Adipocyte (in vitro differentiated cells): ENCODE data around the gene PSMA6.

Source experiments
- DNase-seq: peaks from one replicate; pipeline ENCODE4 v3.0.0-alpha.2; 2015; ENCODE audit warnings: low read depth
- H3K27me3 ChIP-seq: replicated peaks from 2 replicates; pipeline ENCODE4 v1.7.0; 2013; ENCODE audit warnings: mild to moderate bottlenecking, low read length, moderate library complexity; ENCODE audit not compliant: control insufficient read depth, insufficient read depth
- H3K36me3 ChIP-seq: 2 replicates; pipeline ENCODE4 v1.7.0; 2013; ENCODE audit warnings: low read length, mild to moderate bottlenecking, moderate library complexity; ENCODE audit not compliant: control insufficient read depth, insufficient read depth, severe bottlenecking
- H3K4me1 ChIP-seq: 2 replicates; pipeline ENCODE4 v1.7.0; 2013; ENCODE audit warnings: mild to moderate bottlenecking, low read length, moderate library complexity; ENCODE audit not compliant: control insufficient read depth, insufficient read depth
- H3K4me3 ChIP-seq: 2 replicates; pipeline ENCODE4 v1.7.0; 2013; ENCODE audit warnings: mild to moderate bottlenecking, low read length, moderate library complexity
- H3K9ac ChIP-seq: 2 replicates; pipeline ENCODE4 v1.7.0; 2013; ENCODE audit warnings: mild to moderate bottlenecking, low read length, moderate library complexity
- H3K9me3 ChIP-seq: 2 replicates; pipeline ENCODE4 v1.7.0; 2013; ENCODE audit warnings: mild to moderate bottlenecking, low read length, moderate library complexity; ENCODE audit not compliant: control insufficient read depth

Gene PSMA6

GRCh38 chr14:35362911-35363374 is 70.8 kb downstream of the PSMA6 start:
- no peaks in the 10 kb centered on the region for H3K27me3 ChIP-seq
- no peak for DNase-seq
- H3K9me3 ChIP-seq, result no peaks in the 10 kb centered on the region
- H3K36me3 ChIP-seq, result no peaks in the 10 kb centered on the region
- H3K4me3 ChIP-seq, result no peak overlapping the region
- no peak overlapping the region for H3K9ac ChIP-seq
- H3K4me1 ChIP-seq, result peaks cover 48% of the 10 kb centered on the region

GRCh38 chr14:35365130-35366055 is 73.2 kb downstream of the PSMA6 start:
- Histone ChIP-seq H3K4me3 (peak overlapping the region; percentile 21), H3K27me3 (no peaks in the 10 kb centered on the region), H3K36me3 (no peaks in the 10 kb centered on the region), H3K4me1 (peaks cover 62% of the 10 kb centered on the region), H3K9me3 (no peaks in the 10 kb centered on the region), H3K9ac (peak overlapping the region; percentile 63)
- peak; percentile 79 for DNase-seq

GRCh38 chr14:35366056-35366451 is 73.9 kb downstream of the PSMA6 start:
- DNase-seq, result no peak
- Histone ChIP-seq H3K4me3 (no peak overlapping the region), H3K9me3 (peaks cover under 1% of the 10 kb centered on the region), H3K4me1 (peaks cover 62% of the 10 kb centered on the region), H3K36me3 (no peaks in the 10 kb centered on the region), H3K27me3 (no peaks in the 10 kb centered on the region), H3K9ac (peak overlapping the region; percentile 63)

GRCh38 chr14:35366521-35366976 is 74.4 kb downstream of the PSMA6 start:
- Histone ChIP-seq H3K27me3 (no peaks in the 10 kb centered on the region), H3K4me1 (peaks cover 62% of the 10 kb centered on the region), H3K4me3 (no peak overlapping the region), H3K9me3 (peaks cover 4% of the 10 kb centered on the region), H3K36me3 (no peaks in the 10 kb centered on the region), H3K9ac (no peak overlapping the region)
- DNase-seq, result no peak

- no peaks in the 10 kb centered on the region for H3K36me3 ChIP-seq
- DNase-seq, result no peak
- H3K9me3 ChIP-seq, result peaks cover 4% of the 10 kb centered on the region
- no peak overlapping the region for H3K9ac ChIP-seq
- H3K4me1 ChIP-seq, result peaks cover 62% of the 10 kb centered on the region
- no peaks in the 10 kb centered on the region for H3K27me3 ChIP-seq
- no peak overlapping the region for H3K4me3 ChIP-seq
Observed at GRCh38 chr14:35367056-35367372, 74.8 kb downstream of the PSMA6 start.
